ENCODE measurements around the gene TYROBP. TPM values are rescaled to one million over a fixed set of nuclear protein-coding genes. Genes with fewer than 3 reads are reported as not detected.
A peak's percentile ranks its signal among the peaks of the same experiment; 100 is the strongest.

TYROBP gene
- total RNA-seq, 1 experiment from 2014 or later = not detected

DNA sequence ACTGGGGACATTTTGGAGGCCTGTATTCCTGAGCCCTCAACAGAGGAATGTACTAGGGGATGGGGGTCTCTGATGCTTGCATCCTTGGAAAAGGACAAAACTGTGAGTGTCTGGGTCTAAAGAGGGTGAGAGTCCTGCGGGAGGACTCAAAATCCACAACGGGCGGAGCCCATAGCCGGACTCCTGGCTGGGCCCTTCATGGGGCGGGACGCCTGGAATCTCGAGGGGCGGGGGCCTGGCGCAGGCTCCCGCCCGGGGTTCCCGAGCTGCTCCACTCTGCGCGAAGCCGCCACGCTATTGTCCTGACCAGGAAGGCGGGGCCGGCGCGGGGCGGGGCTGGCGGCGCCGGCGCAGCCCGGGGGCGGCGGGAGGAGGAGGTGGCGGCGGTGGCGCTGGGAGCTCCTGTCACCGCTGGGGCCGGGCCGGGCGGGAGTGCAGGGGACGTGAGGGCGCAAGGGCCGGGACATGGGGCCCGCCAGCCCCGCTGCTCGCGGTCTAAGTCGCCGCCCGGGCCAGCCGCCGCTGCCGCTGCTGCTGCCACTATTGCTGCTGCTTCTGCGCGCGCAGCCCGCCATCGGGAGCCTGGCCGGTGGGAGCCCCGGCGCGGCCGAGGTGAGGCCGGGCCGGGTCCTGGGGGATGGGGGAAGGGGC, 39.8 kb downstream of the TYROBP start, which contains the start of gene APLP1:
Gene APLP1, plus strand, starts transcription at position 403 of the 651 bp plus-strand sequence. Its CDS starts 63 bp downstream, at position 466.
- Mint-ChIP-seq H3K4me1 (peaks cover 14 to 35% of the 10 kb centered on the region in 2 experiments), H3K27me3 (ENCODE audit: low read depth) (peaks cover 44% of the 10 kb centered on the region), H3K36me3 (ENCODE audit: insufficient read depth in 1 of 3, low read depth in 3 of 3) (peaks cover 3 to 5% (median 4%) of the 10 kb centered on the region in 3 experiments; a peak in 4 of 7 replicates), H3K27ac (peak within 1 kb of the TSS in 2 of 3 experiments; percentile 51 to 55; a peak in 3 of 7 replicates), H3K9me3 (no peaks in the 10 kb centered on the region; a peak in 1 of 5 replicates), H3K4me3 (peak within 1 kb of the TSS; percentile 63 to 88)
- no peak for TF ChIP-seq CTCF (conservative IDR thresholded peaks at IDR 0.05)
- H4K91ac ChIP-seq (ENCODE audit: insufficient read length, low read depth, low read length) = no peak within 1 kb of the TSS
- no peak within 1 kb of the TSS for H2BK20ac ChIP-seq (ENCODE audit: low read depth, low read length, poor library complexity, severe bottlenecking)
- H3K27ac ChIP-seq (ENCODE audit: insufficient read length, low read depth, low read length) = no peak within 1 kb of the TSS
- no peak within 1 kb of the TSS for H4K5ac ChIP-seq (ENCODE audit: insufficient read length, low read depth, low read length)
- no peak within 1 kb of the TSS for H3K23ac ChIP-seq (ENCODE audit: insufficient read length, low read depth, low read length)
- no peak within 1 kb of the TSS for H2BK120ac ChIP-seq (ENCODE audit: low read depth, low read length, poor library complexity, severe bottlenecking)
- no peak within 1 kb of the TSS for H2BK5ac ChIP-seq (ENCODE audit: insufficient read length, low read length)
- WGBS (ENCODE audit: extremely low coverage, insufficient read length, low lambda C conversion rate) = no CpG with 5 or more reads among the region's 60 CpGs
- no peak within 1 kb of the TSS for H3K18ac ChIP-seq (ENCODE audit: insufficient read length, low read depth, low read length)
- H4K8ac ChIP-seq (replicated peaks; ENCODE audit: insufficient read length, low read depth, low read length) = no peak within 1 kb of the TSS
- H3K4ac ChIP-seq (ENCODE audit: low read depth, low read length) = no peak within 1 kb of the TSS
- no peaks in the 10 kb centered on the region for H3K79me1 ChIP-seq (ENCODE audit: insufficient read depth, low read depth, low read length, poor library complexity, severe bottlenecking)
- H3K79me2 ChIP-seq (ENCODE audit: insufficient read depth, low read length) = no peaks in the 10 kb centered on the region
- no peak within 1 kb of the TSS for H3K9ac ChIP-seq (ENCODE audit: extremely low read depth, insufficient read length, low read length)
- no peak within 1 kb of the TSS for H3T11ph ChIP-seq (ENCODE audit: low read length)
- H4K20me1 ChIP-seq (ENCODE audit: control insufficient read depth, insufficient read depth, insufficient read length) = no peaks in the 10 kb centered on the region
- no peak within 1 kb of the TSS for H2BK15ac ChIP-seq (ENCODE audit: low read depth, low read length)
- H3K23me2 ChIP-seq (ENCODE audit: insufficient read length, low read depth, low read length, poor library complexity, severe bottlenecking) = peaks cover 14% of the 10 kb centered on the region
- H3K27me3 ChIP-seq (ENCODE audit: insufficient read depth, low read length) = peaks cover 5% of the 10 kb centered on the region; the same call in 1 of the 2 replicates
- peak; percentile 73 for DNase-seq
- peaks cover 8% of the 10 kb centered on the region; the same call in 1 of the 2 replicates for H3K4me1 ChIP-seq (ENCODE audit: insufficient read depth, low read length)
- peak within 1 kb of the TSS; percentile 76 for H3K4me2 ChIP-seq (ENCODE audit: insufficient read depth, insufficient read length, low read length)
- H3K56ac ChIP-seq (ENCODE audit: insufficient read length, low read depth, low read length) = no peak within 1 kb of the TSS
- H2AK5ac ChIP-seq (ENCODE audit: insufficient read length, low read length) = no peak within 1 kb of the TSS
- H2AFZ ChIP-seq (ENCODE audit: low read length) = no peak within 1 kb of the TSS
- no peak within 1 kb of the TSS for H3K14ac ChIP-seq (ENCODE audit: insufficient read depth, low read length)
- no peak within 1 kb of the TSS for H2BK12ac ChIP-seq (ENCODE audit: insufficient read length, low read depth, low read length)
- H3K9me3 ChIP-seq (ENCODE audit: control insufficient read depth, low read depth, low read length) = no peaks in the 10 kb centered on the region
